ENCODE data around the gene ETV6.

Gene ETV6

DNA sequence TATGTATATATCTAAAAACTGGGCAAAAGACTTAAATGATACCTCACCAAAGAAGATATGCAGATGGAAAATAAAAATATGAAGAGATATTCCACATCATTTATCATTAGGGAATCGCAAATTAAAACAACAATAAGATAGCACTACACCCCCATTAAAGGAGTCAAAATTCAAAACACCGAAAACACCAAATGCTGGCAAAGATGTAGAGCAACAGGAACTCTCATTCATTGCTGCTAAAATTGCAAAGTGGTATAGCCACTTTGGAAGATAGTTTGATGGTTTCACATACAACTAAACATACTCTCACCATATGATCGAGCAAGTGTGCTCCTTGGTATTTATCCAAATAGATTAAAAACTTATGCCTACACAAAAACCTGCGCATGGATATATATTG is 289.7 kb downstream of the ETV6 start:
- TF ChIP-seq, protein P1, sequence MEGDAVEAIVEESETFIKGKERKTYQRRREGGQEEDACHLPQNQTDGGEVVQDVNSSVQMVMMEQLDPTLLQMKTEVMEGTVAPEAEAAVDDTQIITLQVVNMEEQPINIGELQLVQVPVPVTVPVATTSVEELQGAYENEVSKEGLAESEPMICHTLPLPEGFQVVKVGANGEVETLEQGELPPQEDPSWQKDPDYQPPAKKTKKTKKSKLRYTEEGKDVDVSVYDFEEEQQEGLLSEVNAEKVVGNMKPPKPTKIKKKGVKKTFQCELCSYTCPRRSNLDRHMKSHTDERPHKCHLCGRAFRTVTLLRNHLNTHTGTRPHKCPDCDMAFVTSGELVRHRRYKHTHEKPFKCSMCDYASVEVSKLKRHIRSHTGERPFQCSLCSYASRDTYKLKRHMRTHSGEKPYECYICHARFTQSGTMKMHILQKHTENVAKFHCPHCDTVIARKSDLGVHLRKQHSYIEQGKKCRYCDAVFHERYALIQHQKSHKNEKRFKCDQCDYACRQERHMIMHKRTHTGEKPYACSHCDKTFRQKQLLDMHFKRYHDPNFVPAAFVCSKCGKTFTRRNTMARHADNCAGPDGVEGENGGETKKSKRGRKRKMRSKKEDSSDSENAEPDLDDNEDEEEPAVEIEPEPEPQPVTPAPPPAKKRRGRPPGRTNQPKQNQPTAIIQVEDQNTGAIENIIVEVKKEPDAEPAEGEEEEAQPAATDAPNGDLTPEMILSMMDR (conservative IDR thresholded peaks at IDR 0.05), result no peak
- H3K27ac ChIP-seq, result no peak overlapping the region

DNA sequence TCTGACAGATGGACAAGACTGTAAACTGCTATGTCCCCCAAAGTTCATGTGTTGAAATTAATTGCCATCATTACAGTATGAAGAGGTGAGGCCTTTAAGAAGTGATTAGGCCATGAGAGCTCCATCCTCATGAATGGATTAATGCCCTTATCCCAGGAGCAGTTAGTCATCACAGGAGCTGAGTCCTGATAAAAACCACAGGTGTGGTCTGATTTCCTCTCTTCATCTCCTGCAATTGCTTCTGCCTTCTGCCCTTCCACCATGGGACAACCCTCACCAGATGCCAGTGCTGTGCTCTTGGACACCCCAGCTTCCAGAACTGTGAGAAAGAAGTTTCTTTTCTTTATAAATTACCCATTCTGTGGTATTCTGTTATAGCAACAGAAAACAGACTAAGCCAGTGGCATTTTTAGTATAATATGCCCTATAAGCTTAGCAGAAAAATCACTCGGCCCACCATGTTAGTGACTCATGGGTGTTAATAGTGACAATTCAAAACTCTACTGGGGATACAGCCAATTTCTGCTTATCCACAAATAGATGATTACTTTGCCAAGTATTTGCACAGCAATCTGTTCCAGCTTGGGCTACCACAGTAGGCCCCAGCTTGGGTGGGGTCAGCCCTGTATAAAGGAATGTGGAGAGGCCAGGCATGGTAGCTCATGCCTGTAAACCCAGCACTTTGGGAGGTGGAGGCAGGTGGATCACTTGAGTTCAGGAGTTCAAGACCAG is 292.3 kb downstream of the ETV6 start:
- TF ChIP-seq, protein P1 (conservative IDR thresholded peaks at IDR 0.05), result no peak
- H3K27ac ChIP-seq, result no peak overlapping the region

DNA sequence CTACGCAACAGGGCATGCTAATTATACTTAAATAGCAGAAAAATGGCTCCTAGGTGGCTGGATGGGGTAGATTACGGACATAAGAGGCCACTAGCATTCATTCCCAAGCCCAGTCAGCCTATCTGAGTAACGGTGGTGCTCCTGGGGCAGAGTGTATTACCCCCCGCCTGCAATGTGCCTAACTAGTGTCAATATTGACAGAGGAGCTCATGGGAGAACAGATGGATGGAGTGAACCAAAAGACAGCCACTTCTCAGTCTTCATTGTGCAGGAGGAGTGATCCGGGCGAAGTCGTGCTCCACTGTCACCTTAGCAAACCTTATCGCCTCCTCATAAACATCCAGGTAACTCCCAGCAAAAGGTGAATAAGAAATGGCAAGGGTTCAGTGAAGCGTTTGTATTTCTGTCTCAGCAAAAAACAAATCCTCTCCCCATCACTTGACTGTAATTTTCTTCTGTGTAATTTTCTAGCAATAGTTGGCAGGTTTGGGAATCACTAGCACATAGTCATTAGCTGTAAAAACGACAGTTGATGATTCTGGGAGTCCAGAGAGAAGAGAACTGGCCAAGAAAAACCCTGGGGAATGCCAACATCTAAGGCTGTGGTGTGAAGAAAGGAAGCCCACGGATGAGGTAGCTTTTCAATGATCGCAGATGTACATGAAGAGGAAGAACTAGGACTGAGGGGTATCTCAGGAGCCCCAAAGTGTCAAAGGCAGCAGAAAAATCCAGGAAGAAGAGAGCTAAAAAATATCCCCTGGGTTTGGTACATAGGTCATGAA is 294.6 kb downstream of the ETV6 start:
- H3K27ac ChIP-seq, result no peak overlapping the region
- TF ChIP-seq, protein P1 (conservative IDR thresholded peaks at IDR 0.05), result no peak
